Urinary bladder (tissue), 4 donors: ENCODE measurements around the gene APLF. TPM values are rescaled to one million over a fixed set of nuclear protein-coding genes. Genes with fewer than 3 reads are reported as not detected.

Experiments used
- DNase-seq: peaks from one replicate; pipeline ENCODE4 v3.0.0-alpha.2; 2015; ENCODE audit errors: extremely low spot score
- H3K27ac ChIP-seq: one replicate; pipeline ENCODE4 v1.5.1; 2013; ENCODE audit warnings: low read depth, mild to moderate bottlenecking, moderate library complexity
- H3K36me3 ChIP-seq: one replicate; pipeline ENCODE4 v1.6.1; 2013; ENCODE audit warnings: mild to moderate bottlenecking, moderate library complexity; ENCODE audit not compliant: insufficient read depth
- H3K4me1 ChIP-seq: one replicate; pipeline ENCODE4 v1.6.1; 2013; ENCODE audit warnings: mild to moderate bottlenecking, moderate library complexity; ENCODE audit not compliant: insufficient read depth
- H3K4me3 ChIP-seq: one replicate; pipeline ENCODE4 v1.5.1; 2013; ENCODE audit warnings: low read depth, low read length
- WGBS: extraction: QIAGEN DNeasy Blood & Tissue Kit; methylation state at CpG from one replicate; pipeline ENCODE4 v1.1.7; 2013; 5-methylcytosine and 5-hydroxymethylcytosine counted together
- polyA plus RNA-seq: library from polyadenylated mRNA; stranded (reverse); fragments of 200-250 nt; gene quantifications from one replicate; pipeline ENCODE4 v1.2.3, GENCODE V29; 2013
- total RNA-seq: library from RNA; depleted of rRNA; stranded (reverse); fragments of >200 nt; gene quantifications from one replicate; pipeline ENCODE4 v1.2.3, GENCODE V29; 2014
- donor health status: healthy with polysubstance abuse.
- donor health status: healthy.

Gene APLF
- total and polyA plus RNA-seq, 2 donors, result 1.4 to 15.9 TPM

GRCh38 chr2:68605939-68606338 is 138.6 kb downstream of the APLF start:
- DNase-seq, result no peak
- 70% methylated on average over 1 of the region's 1 CpG for WGBS
- Histone ChIP-seq H3K4me3 (no peak overlapping the region), H3K27ac (no peak overlapping the region), H3K36me3 (no peaks in the 10 kb centered on the region), H3K4me1 (no peaks in the 10 kb centered on the region)

- Histone ChIP-seq H3K4me1 (no peaks in the 10 kb centered on the region), H3K4me3 (no peak overlapping the region), H3K27ac (no peak overlapping the region), H3K36me3 (no peaks in the 10 kb centered on the region)
- no peak for DNase-seq
- WGBS, result 82% methylated on average over 4 of the region's 4 CpGs
These were observed 139.4 kb downstream of the APLF start for GRCh38 chr2:68606759-68607158.

GRCh38 chr2:68607837-68608236 is 140.5 kb downstream of the APLF start:
- H3K4me1 ChIP-seq, result no peaks in the 10 kb centered on the region
- no peak overlapping the region for H3K4me3 ChIP-seq
- no peak overlapping the region for H3K27ac ChIP-seq
- H3K36me3 ChIP-seq, result no peaks in the 10 kb centered on the region
- no peak for DNase-seq

- no peak overlapping the region for H3K4me3 ChIP-seq
- no peaks in the 10 kb centered on the region for H3K36me3 ChIP-seq
- H3K27ac ChIP-seq, result no peak overlapping the region
- 83% methylated on average over 5 of the region's 5 CpGs for WGBS
- DNase-seq, result no peak
- H3K4me1 ChIP-seq, result no peaks in the 10 kb centered on the region
These were observed 145.6 kb downstream of the APLF start for GRCh38 chr2:68612765-68613519.

GRCh38 chr2:68620772-68621171 is 153.4 kb downstream of the APLF start:
- no peak for DNase-seq
- no peak overlapping the region for H3K4me3 ChIP-seq
- no peaks in the 10 kb centered on the region for H3K36me3 ChIP-seq
- H3K4me1 ChIP-seq, result no peaks in the 10 kb centered on the region
- no peak overlapping the region for H3K27ac ChIP-seq

- no peak overlapping the region for H3K4me3 ChIP-seq
- DNase-seq, result no peak
- no peak overlapping the region for H3K27ac ChIP-seq
- H3K36me3 ChIP-seq, result no peaks in the 10 kb centered on the region
- WGBS, result 92% methylated on average over 6 of the region's 6 CpGs
- no peaks in the 10 kb centered on the region for H3K4me1 ChIP-seq
These were observed 156.4 kb downstream of the APLF start for GRCh38 chr2:68623820-68624219.

- Histone ChIP-seq H3K4me3 (no peak overlapping the region), H3K36me3 (no peaks in the 10 kb centered on the region), H3K4me1 (no peaks in the 10 kb centered on the region), H3K27ac (no peak overlapping the region)
- 90% methylated on average over 3 of the region's 3 CpGs for WGBS
- DNase-seq, result no peak
These were observed 160.2 kb downstream of the APLF start for GRCh38 chr2:68627615-68628014.

Other genes starting within 250 kb of the APLF start
- 75.2 TPM for gene PPP3R1, start 215.1 kb upstream of the APLF start, total RNA-seq
- 31.3 TPM for gene PPP3R1, start 215.1 kb upstream of the APLF start, polyA plus RNA-seq
- 38.0 TPM for gene CNRIP1, start 147.6 kb upstream of the APLF start, total RNA-seq
- 41.5 TPM for gene CNRIP1, start 147.6 kb upstream of the APLF start, polyA plus RNA-seq
- gene PLEK, start 102.3 kb upstream of the APLF start, total RNA-seq, result 12.4 TPM
- 4.7 TPM for gene PLEK, start 102.3 kb upstream of the APLF start, polyA plus RNA-seq
- gene FBXO48, start 291 bp upstream of the APLF start, total RNA-seq, result 1.2 TPM
- gene FBXO48, start 291 bp upstream of the APLF start, polyA plus RNA-seq, result 0.68 TPM
- gene PROKR1, start 176.0 kb downstream of the APLF start, total RNA-seq, result 0.69 TPM
- 0.06 TPM for gene PROKR1, start 176.0 kb downstream of the APLF start, polyA plus RNA-seq